ENCODE results near the gene EPHA6. TPM values are rescaled to one million over a fixed set of nuclear protein-coding genes. Genes with fewer than 3 reads are reported as not detected.

Gene EPHA6
- total and polyA plus RNA-seq, 9 of the 15 experiments (the other 6 are each of a cell fraction or from before 2014, with no cell fraction given), result not detected

- Histone ChIP-seq H3K36me3 (ENCODE audit: control insufficient read depth, insufficient read depth, low read length) (no peaks in the 10 kb centered on the region), H4K20me1 (replicated peaks; ENCODE audit: control insufficient read depth, insufficient read depth, low read length) (no peaks in the 10 kb centered on the region), H3K27ac (ENCODE audit: extremely low read depth, low read depth, low read length) (no peak overlapping the region), H3K79me2 (ENCODE audit: control insufficient read depth, insufficient read depth, low read length) (no peaks in the 10 kb centered on the region), H3K4me1 (replicated peaks in 1 of 2; ENCODE audit: control insufficient read depth in 2 of 2, insufficient read depth in 2 of 2, low read length in 2 of 2) (no peaks in the 10 kb centered on the region), H3K9me3 (replicated peaks; ENCODE audit: control insufficient read depth, insufficient read depth, low read depth, low read length) (no peaks in the 10 kb centered on the region), H3K4me2 (ENCODE audit: insufficient read depth, low read length) (no peak overlapping the region), H3K4me3 (no peak overlapping the region), H3K27me3 (ENCODE audit: control insufficient read depth in 2 of 2, insufficient read depth in 2 of 2, low read length in 2 of 2) (no peaks in the 10 kb centered on the region), H2AFZ (ENCODE audit: low read depth, low read length) (no peak overlapping the region), H3K9me1 (ENCODE audit: control insufficient read depth, insufficient read depth, low read length) (no peaks in the 10 kb centered on the region), H3K9ac (ENCODE audit: insufficient read depth in 1 of 2, low read depth in 2 of 2, low read length in 2 of 2) (no peak overlapping the region)
- CTCF ChIA-PET (ENCODE audit: low intra/inter-chr PET ratio), result no interaction called here
- DNase-seq (ENCODE audit: extremely low read depth in 1 of 4, low spot score in 3 of 4) (no peak), ATAC-seq (no peak), FAIRE-seq (no peak)
- POLR2A ChIA-PET, result no interaction called here
- TF ChIP-seq REST (IDR thresholded peaks at IDR 0.05; ENCODE audit: borderline replicate concordance) (no peak), REST (CRISPR knock-in tag; IDR thresholded peaks at IDR 0.05; ENCODE audit: low read depth) (no peak), ZNF134 (CRISPR knock-in tag; conservative IDR thresholded peaks at IDR 0.05) (no peak), NR2C2 (CRISPR knock-in tag; IDR thresholded peaks at IDR 0.05) (no peak), NR2C2 (tag; IDR thresholded peaks at IDR 0.05) (no peak), ID3 (CRISPR knock-in tag; IDR thresholded peaks at IDR 0.05) (no peak), ID3 (tag; IDR thresholded peaks at IDR 0.05) (no peak), HDAC1 (IDR thresholded peaks at IDR 0.05) (no peak), ZNF695 (CRISPR knock-in tag; IDR thresholded peaks at IDR 0.05) (no peak), MXD1 (CRISPR knock-in tag; IDR thresholded peaks at IDR 0.05; ENCODE audit: borderline replicate concordance, poor library complexity, severe bottlenecking) (no peak), ELK1 (CRISPR knock-in tag; IDR thresholded peaks at IDR 0.05) (no peak), ZNF217 (CRISPR knock-in tag; IDR thresholded peaks at IDR 0.05) (no peak)
- in situ Hi-C loops (cut with MboI) (no loop called here), intact Hi-C loops (cut with micrococcal nuclease) (no loop called here)
- no TSS peak for BruUV-seq (replicated peaks)
Measured at GRCh38 chr3:96961576-96961975, 147.2 kb downstream of the EPHA6 start.

Data from K562 (cell line).